ENCODE data around the gene SNX33. TPM values are rescaled to one million over a fixed set of nuclear protein-coding genes. Genes with fewer than 3 reads are reported as not detected.

SNX33 gene
- total and polyA plus RNA-seq, 7 donors = 3.5 to 8.0 (median 3.9) TPM

- Histone ChIP-seq H3K27ac (peak overlapping the region; percentile 82), H3K9me3 (no peaks in the 10 kb centered on the region), H3K36me3 (ENCODE audit: insufficient read depth in 1 of 2, low read depth in 1 of 2) (peaks cover 0 to 19% of the 10 kb centered on the region in 2 donors), H3K27me3 (ENCODE audit: insufficient read depth in 3 of 3, low read length in 2 of 3) (no peaks in the 10 kb centered on the region), H3K4me3 (no peak overlapping the region), H3K4me1 (peaks cover 22% of the 10 kb centered on the region)
- TF ChIP-seq CTCF (IDR thresholded peaks at IDR 0.05) = no peak
- intact Hi-C loops (cut with DNase I) = no loop called here
- ATAC-seq (no peak), DNase-seq (no peak)
- 38 to 45% (median 38%) methylated on average over 14 of the region's 14 CpGs for WGBS, 3 donors
Measured at GRCh38 chr15:75693501-75694240, 46.0 kb downstream of the SNX33 start.

GRCh38 chr15:75694241-75695182, 46.8 kb downstream of the SNX33 start:
- intact Hi-C loops (cut with DNase I) = no loop called here
- 10 to 15% (median 11%) methylated on average over 20 of the region's 20 CpGs for WGBS, 3 donors
- no peaks in the 10 kb centered on the region for H3K9me3 ChIP-seq
- H3K27me3 ChIP-seq (ENCODE audit: insufficient read depth in 3 of 3, low read length in 2 of 3) = no peaks in the 10 kb centered on the region
- H3K4me1 ChIP-seq = peaks cover 22% of the 10 kb centered on the region
- peaks cover 0 to 13% of the 10 kb centered on the region in 2 donors for H3K36me3 ChIP-seq (ENCODE audit: insufficient read depth in 1 of 2, low read depth in 1 of 2)
- peak; percentile 41 for TF ChIP-seq CTCF (IDR thresholded peaks at IDR 0.05)
- H3K27ac ChIP-seq = peak overlapping the region; percentile 82
- DNase-seq (peak; percentile 83 to 91), ATAC-seq (peak; percentile 92 to 97 (median 94))
- peak overlapping the region; percentile 23 for H3K4me3 ChIP-seq

DNA sequence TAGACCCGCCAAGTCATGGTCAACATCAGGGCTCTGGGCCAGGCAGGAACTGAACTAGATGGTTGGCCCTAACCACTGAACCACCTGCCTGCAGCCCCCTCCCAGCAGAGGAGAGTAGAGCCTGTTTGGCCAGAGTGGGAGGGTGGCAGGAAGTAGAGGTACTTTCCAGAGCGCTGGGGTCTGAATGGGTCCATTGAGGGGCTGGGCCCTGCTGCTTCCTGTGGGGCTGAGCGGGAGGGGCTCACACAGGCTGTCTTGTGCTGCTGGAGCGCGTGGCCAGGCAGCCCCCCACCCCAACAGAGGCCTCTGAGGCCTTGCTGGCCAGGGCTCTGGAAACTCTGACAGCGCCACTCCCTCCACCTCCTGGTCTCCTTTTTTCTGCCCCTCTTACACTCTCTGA, 47.5 kb downstream of the SNX33 start:
- Histone ChIP-seq H3K27ac (peak overlapping the region; percentile 82), H3K9me3 (no peaks in the 10 kb centered on the region), H3K4me3 (peak overlapping the region; percentile 23), H3K27me3 (ENCODE audit: insufficient read depth in 3 of 3, low read length in 2 of 3) (no peaks in the 10 kb centered on the region), H3K4me1 (peaks cover 22% of the 10 kb centered on the region), H3K36me3 (ENCODE audit: insufficient read depth in 1 of 2, low read depth in 1 of 2) (peaks cover 0 to 9% of the 10 kb centered on the region in 2 donors)
- 60 to 85% (median 70%) methylated on average over 6 of the region's 6 CpGs for WGBS, 3 donors
- ATAC-seq (no peak), DNase-seq (no peak)
- no peak for TF ChIP-seq CTCF (IDR thresholded peaks at IDR 0.05)
- intact Hi-C loops (cut with DNase I) = no loop called here

- intact Hi-C loops (cut with DNase I) = no loop called here
- Histone ChIP-seq H3K9me3 (no peaks in the 10 kb centered on the region), H3K4me3 (no peak overlapping the region), H3K27me3 (ENCODE audit: insufficient read depth in 3 of 3, low read length in 2 of 3) (no peaks in the 10 kb centered on the region), H3K4me1 (peaks cover 26% of the 10 kb centered on the region), H3K27ac (peak overlapping the region; percentile 82), H3K36me3 (ENCODE audit: insufficient read depth in 1 of 2, low read depth in 1 of 2) (peaks cover 0 to 9% of the 10 kb centered on the region in 2 donors)
- DNase-seq (no peak), ATAC-seq (no peak)
- TF ChIP-seq CTCF (IDR thresholded peaks at IDR 0.05) = no peak
- 72 to 77% (median 73%) methylated on average over 7 of the region's 7 CpGs for WGBS, 3 donors
Measured at GRCh38 chr15:75695634-75696310, 48.1 kb downstream of the SNX33 start.

All from psoas muscle (tissue), 8 donors.